Bronchial epithelial cell (primary cell): ENCODE measurements around the gene INSRR. TPM values are rescaled to one million over a fixed set of nuclear protein-coding genes. Genes with fewer than 3 reads are reported as not detected.

Source experiments
- DNase-seq: peaks from one replicate; pipeline ENCODE4 v3.0.0-alpha.2; 2010; ENCODE audit warnings: low read depth
- FAIRE-seq: peaks from 2 replicates; lab custom pipeline; 2011; peaks lifted over from hg19 to GRCh38; lab: Jason Lieb, UNC
- H3K27me3 ChIP-seq: 2 replicates; pipeline ENCODE4 v1.5.1; 2011; ENCODE audit warnings: low read length; ENCODE audit not compliant: control insufficient read depth, insufficient read depth
- H3K36me3 ChIP-seq: 2 replicates; pipeline ENCODE4 v1.5.1; 2011; ENCODE audit warnings: low read length; ENCODE audit not compliant: control insufficient read depth, insufficient read depth
- H3K4me3 ChIP-seq: 2 replicates; pipeline ENCODE4 v1.5.1; 2011; ENCODE audit warnings: mild to moderate bottlenecking, low read depth, low read length, control low read depth
- total RNA-seq: library from RNA; depleted of rRNA; stranded (reverse); fragments of >200 nt; gene quantifications from 2 replicates; pipeline ENCODE4 v1.2.1, GENCODE V29; 2014
- TF ChIP-seq, protein P1 (sequence below): IDR thresholded peaks from 2 replicates; pipeline ENCODE4 v1.5.1; 2011; ENCODE audit warnings: mild to moderate bottlenecking, moderate library complexity, low read length, control low read depth, inconsistent platforms; ENCODE audit not compliant: insufficient read depth, severe bottlenecking

Gene INSRR
- total RNA-seq, 1 donor from 2014 or later: not detected

DNA sequence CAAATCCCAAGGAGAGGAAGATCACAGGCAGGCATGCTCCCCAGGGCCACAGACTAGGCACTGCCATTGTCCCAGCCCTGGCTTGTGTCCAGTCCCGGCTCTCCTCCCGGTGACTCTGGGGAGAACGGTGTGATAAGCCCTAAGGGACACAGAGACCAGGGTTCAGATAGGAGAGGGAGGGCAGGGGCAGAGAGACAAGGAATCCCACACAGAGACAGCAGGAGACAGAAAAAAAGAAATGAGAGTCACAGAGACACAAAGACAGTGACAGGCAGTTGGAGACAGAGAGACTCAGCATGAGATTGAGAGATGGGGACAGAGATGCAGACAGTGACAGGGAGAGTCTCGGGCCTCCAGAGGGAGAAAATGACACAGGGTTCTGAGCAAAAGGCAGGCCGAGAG lies 361 bp downstream of the INSRR start:
- FAIRE-seq: no peak
- no peak overlapping the region for H3K4me3 ChIP-seq

DNA sequence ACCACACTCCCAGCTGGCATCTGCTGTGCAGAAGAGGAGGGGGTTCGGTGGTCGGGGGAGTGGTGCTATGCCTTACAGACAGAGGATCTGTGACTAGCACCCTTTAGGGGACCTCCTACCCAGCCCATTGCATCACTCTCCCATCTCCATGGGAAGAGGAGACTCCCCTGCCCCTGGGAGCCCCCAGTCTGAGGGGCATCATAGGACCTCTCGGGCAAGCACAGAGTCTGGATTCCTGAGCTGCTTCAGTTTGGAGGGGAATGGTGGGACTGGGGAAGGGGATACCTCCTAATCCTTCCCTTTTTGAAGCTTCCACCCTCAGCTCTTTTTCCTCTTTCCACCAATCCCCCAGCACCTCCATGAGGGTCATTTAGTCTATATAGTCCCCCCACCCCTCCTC lies 1.4 kb downstream of the INSRR start:
- peaks cover 28% of the 10 kb centered on the region for H3K27me3 ChIP-seq
- FAIRE-seq (no peak), DNase-seq (no peak)
- TF ChIP-seq, protein P1, sequence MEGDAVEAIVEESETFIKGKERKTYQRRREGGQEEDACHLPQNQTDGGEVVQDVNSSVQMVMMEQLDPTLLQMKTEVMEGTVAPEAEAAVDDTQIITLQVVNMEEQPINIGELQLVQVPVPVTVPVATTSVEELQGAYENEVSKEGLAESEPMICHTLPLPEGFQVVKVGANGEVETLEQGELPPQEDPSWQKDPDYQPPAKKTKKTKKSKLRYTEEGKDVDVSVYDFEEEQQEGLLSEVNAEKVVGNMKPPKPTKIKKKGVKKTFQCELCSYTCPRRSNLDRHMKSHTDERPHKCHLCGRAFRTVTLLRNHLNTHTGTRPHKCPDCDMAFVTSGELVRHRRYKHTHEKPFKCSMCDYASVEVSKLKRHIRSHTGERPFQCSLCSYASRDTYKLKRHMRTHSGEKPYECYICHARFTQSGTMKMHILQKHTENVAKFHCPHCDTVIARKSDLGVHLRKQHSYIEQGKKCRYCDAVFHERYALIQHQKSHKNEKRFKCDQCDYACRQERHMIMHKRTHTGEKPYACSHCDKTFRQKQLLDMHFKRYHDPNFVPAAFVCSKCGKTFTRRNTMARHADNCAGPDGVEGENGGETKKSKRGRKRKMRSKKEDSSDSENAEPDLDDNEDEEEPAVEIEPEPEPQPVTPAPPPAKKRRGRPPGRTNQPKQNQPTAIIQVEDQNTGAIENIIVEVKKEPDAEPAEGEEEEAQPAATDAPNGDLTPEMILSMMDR: no peak
- H3K36me3 ChIP-seq: no peaks in the 10 kb centered on the region
- no peak overlapping the region for H3K4me3 ChIP-seq

More for the DNA sequence above, 361 bp downstream of the INSRR start:
- Histone ChIP-seq H3K27me3 (peaks cover 28% of the 10 kb centered on the region), H3K36me3 (no peaks in the 10 kb centered on the region)
- TF ChIP-seq, protein P1: no peak
- no peak for DNase-seq

DNA sequence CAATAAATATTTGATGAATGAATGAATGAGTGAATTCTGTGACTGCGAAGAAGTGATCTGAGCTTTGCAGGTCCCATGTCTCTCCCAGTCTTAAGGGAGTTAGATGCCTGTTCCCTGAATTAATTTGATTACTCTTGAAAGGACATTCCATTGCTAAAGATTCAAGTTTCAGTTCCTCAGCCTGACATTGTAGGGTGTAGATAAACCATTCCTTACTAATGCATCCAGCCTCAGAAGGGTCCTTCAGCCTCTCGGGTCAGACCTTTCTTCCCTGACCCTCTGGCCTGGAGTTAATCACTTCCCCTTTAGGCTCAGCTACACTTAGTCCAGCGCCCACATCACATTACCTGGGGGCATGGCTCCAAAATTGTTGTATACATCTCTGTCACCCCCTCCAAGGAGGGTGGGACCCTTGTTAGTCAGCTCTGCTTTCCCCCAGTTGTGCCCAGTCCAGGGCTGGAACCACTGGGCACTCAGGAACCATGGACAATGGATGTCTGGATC lies 2.6 kb downstream of the INSRR start:
- Histone ChIP-seq H3K36me3 (no peaks in the 10 kb centered on the region), H3K27me3 (peaks cover 25% of the 10 kb centered on the region), H3K4me3 (no peak overlapping the region)
- FAIRE-seq: no peak
- TF ChIP-seq, protein P1: no peak
- DNase-seq: no peak

DNA sequence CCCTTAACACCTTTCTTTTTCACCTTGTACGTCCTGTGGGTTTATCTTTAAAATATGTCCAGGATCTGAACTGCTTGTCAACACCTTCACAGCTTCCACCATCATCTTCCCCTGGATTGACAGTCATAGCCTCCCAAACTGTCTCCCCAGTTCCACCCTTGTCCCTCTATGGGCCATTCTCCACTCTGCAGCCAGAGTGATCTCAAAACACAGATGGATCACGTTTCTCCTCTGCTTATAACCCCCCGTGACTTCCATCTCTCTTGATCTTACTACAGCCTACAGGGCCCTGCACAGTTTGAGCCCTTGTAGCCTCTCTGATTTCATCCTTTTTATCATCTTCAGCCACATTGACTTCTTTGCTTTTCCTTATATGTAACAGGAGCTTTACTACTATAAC lies 4.3 kb downstream of the INSRR start:
- H3K27me3 ChIP-seq: peaks cover 20% of the 10 kb centered on the region
- FAIRE-seq (no peak), DNase-seq (no peak)
- TF ChIP-seq, protein P1: no peak
- no peak overlapping the region for H3K4me3 ChIP-seq
- H3K36me3 ChIP-seq: no peaks in the 10 kb centered on the region

DNA sequence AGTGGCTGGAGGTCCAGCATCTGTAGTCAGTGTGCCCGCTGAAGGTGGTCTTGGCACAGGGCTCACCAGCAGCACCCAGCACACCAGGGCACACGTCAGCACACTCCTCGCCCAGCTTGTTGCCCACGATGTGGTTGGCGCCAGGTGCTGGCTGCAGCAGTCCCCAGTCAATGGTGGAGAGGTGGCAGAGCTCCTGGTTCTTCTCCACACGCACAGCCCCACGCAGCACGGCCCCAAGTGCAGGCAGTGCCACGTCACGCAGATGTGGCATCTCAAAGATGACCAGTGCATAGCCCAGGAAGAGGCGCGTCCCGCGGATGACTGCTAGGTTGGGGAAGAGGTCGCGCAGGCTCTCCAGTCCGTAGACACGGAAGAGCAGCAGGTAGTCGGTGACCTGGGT lies 5.2 kb downstream of the INSRR start:
- DNase-seq (no peak), FAIRE-seq (no peak)
- TF ChIP-seq, protein P1: no peak
- Histone ChIP-seq H3K27me3 (peaks cover 16% of the 10 kb centered on the region), H3K36me3 (no peaks in the 10 kb centered on the region), H3K4me3 (no peak overlapping the region)

DNA sequence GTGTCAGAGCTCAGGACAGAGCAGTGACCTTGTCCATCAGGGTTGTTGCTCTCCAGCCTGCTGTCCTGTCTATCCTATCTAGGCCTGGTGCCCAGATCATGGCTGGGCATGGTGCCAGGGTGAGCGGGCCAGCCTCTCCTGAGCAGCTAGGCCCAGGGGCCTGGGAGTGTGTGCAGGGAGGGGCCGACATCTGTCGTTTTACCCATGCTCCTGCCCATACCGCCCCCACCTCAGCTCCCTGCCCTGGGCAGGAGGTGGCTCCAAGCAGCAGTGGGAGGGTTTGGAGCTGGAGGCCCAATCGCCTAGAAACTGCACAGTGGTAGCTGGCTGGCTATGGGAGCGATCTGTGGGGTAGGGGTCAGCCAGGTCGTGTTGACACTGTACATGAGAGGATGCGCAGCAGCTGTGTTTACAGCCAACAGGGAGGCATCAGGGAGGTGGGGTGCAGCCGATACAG lies 6.5 kb downstream of the INSRR start:
- TF ChIP-seq, protein P1: no peak
- no peak for DNase-seq
- FAIRE-seq: no peak
- Histone ChIP-seq H3K4me3 (no peak overlapping the region), H3K27me3 (peaks cover 10% of the 10 kb centered on the region), H3K36me3 (no peaks in the 10 kb centered on the region)
